ENCODE data around the gene TRAP1. TPM values are rescaled to one million over a fixed set of nuclear protein-coding genes. Genes with fewer than 3 reads are reported as not detected.

TRAP1 gene
- total RNA-seq, 1 experiment from 2014 or later: 204 TPM

GRCh38 chr16:3734758-3735221 lies 17.5 kb upstream of the TRAP1 start:
- intact Hi-C loops (cut with micrococcal nuclease; ENCODE audit: unreplicated experiment): no loop called here
- Histone ChIP-seq H3F3A (ENCODE audit: insufficient read depth, low read depth) (no peaks in the 10 kb centered on the region; the same call in 1 of the 2 replicates), H4K20me1 (ENCODE audit: insufficient read depth) (no peaks in the 10 kb centered on the region; the same call in 1 of the 2 replicates), H3K36me3 (ENCODE audit: low read depth) (peaks cover 12% of the 10 kb centered on the region; the same call in 1 of the 2 replicates), H3K27me3 (ENCODE audit: insufficient read depth, low read depth) (no peaks in the 10 kb centered on the region), H3K4me2 (no peak overlapping the region), H3K4me3 (no peak overlapping the region), H2AFZ (no peak overlapping the region), H3K4me1 (replicated peaks; ENCODE audit: insufficient read depth) (no peaks in the 10 kb centered on the region), H3K9me2 (ENCODE audit: insufficient read depth) (no peaks in the 10 kb centered on the region), H3K27ac (no peak overlapping the region), H3K9me3 (ENCODE audit: insufficient read depth, low read depth) (no peaks in the 10 kb centered on the region), H3K79me2 (ENCODE audit: low read depth) (no peaks in the 10 kb centered on the region)
- DNase-seq: no peak
- TF ChIP-seq CTCF (conservative IDR thresholded peaks at IDR 0.05) (no peak), EZH2 (IDR thresholded peaks at IDR 0.05; ENCODE audit: low read depth) (no peak)
- CTCF ChIA-PET: interaction anchor here (0.5 kb wide), 1 partner anchor 813 kb away, joined by 3 read pairs; no protein-coding TSS in a partner anchor
- BruUV-seq (replicated peaks): no TSS peak
- POLR2A ChIA-PET (ENCODE audit: unreplicated experiment): no interaction called here

GRCh38 chr16:3734084-3734757 lies 16.9 kb upstream of the TRAP1 start:
- H3K27ac ChIP-seq: no peak overlapping the region
- no TSS peak for BruUV-seq (replicated peaks)
- intact Hi-C loops (cut with micrococcal nuclease; ENCODE audit: unreplicated experiment): no loop called here
- H2AFZ ChIP-seq: no peak overlapping the region
- no peaks in the 10 kb centered on the region for H3K27me3 ChIP-seq (ENCODE audit: insufficient read depth, low read depth)
- no peak overlapping the region for H3K4me3 ChIP-seq
- H3K4me1 ChIP-seq (replicated peaks; ENCODE audit: insufficient read depth): no peaks in the 10 kb centered on the region
- H4K20me1 ChIP-seq (ENCODE audit: insufficient read depth): no peaks in the 10 kb centered on the region; the same call in 1 of the 2 replicates
- ChIA-PET CTCF (interaction anchor here (0.5 kb wide), 1 partner anchor 814 kb away, joined by 3 read pairs; no protein-coding TSS in a partner anchor), POLR2A (ENCODE audit: unreplicated experiment) (no interaction called here)
- peaks cover 12% of the 10 kb centered on the region; the same call in 1 of the 2 replicates for H3K36me3 ChIP-seq (ENCODE audit: low read depth)
- no peak overlapping the region for H3K4me2 ChIP-seq
- no peaks in the 10 kb centered on the region for H3K9me2 ChIP-seq (ENCODE audit: insufficient read depth)
- DNase-seq: no peak
- H3K79me2 ChIP-seq (ENCODE audit: low read depth): no peaks in the 10 kb centered on the region
- TF ChIP-seq EZH2 (IDR thresholded peaks at IDR 0.05; ENCODE audit: low read depth): no peak
- no peak for TF ChIP-seq CTCF (conservative IDR thresholded peaks at IDR 0.05)
- H3K9me3 ChIP-seq (ENCODE audit: insufficient read depth, low read depth): no peaks in the 10 kb centered on the region
- no peaks in the 10 kb centered on the region; the same call in 1 of the 2 replicates for H3F3A ChIP-seq (ENCODE audit: insufficient read depth, low read depth)

DNA sequence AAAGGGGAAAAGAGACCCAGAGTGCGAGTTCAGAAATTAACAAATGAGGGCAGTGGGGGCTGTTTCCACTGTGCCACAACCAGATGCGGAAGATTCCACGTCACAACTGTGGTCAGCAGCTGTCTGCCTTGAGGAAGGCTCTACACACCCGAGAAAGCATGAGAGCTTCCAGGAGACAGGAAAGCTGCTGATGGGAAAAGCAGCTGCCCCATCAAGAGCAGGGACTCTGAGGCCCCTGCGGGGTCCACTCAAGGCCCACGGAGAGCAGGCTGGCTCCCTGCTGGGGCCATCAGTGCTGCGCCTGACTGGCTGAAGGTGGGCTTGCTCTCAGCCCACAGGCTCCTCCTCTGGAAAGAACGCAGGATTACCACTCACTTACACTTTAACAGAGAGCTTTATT lies 14.8 kb upstream of the TRAP1 start:
- no peak for DNase-seq
- no peak overlapping the region for H2AFZ ChIP-seq
- no peak overlapping the region for H3K4me3 ChIP-seq
- no peaks in the 10 kb centered on the region for H3K79me2 ChIP-seq (ENCODE audit: low read depth)
- H3K9me3 ChIP-seq (ENCODE audit: insufficient read depth, low read depth): no peaks in the 10 kb centered on the region
- H3K9me2 ChIP-seq (ENCODE audit: insufficient read depth): no peaks in the 10 kb centered on the region
- CTCF ChIA-PET: no interaction called here
- POLR2A ChIA-PET (ENCODE audit: unreplicated experiment): no interaction called here
- no peaks in the 10 kb centered on the region for H3K27me3 ChIP-seq (ENCODE audit: insufficient read depth, low read depth)
- no peaks in the 10 kb centered on the region for H3K4me1 ChIP-seq (replicated peaks; ENCODE audit: insufficient read depth)
- no peak overlapping the region for H3K4me2 ChIP-seq
- TF ChIP-seq EZH2 (IDR thresholded peaks at IDR 0.05; ENCODE audit: low read depth) (no peak), CTCF (conservative IDR thresholded peaks at IDR 0.05) (no peak)
- H3F3A ChIP-seq (ENCODE audit: insufficient read depth, low read depth): 0 out of 2 replicates have a peak, but pooled peaks cover 4% of the 10 kb centered on the region
- 0 out of 2 replicates have a peak, but pooled peaks cover 3% of the 10 kb centered on the region for H3K36me3 ChIP-seq (ENCODE audit: low read depth)
- no peak overlapping the region for H3K27ac ChIP-seq
- intact Hi-C loops (cut with micrococcal nuclease; ENCODE audit: unreplicated experiment): no loop called here
- H4K20me1 ChIP-seq (ENCODE audit: insufficient read depth): no peaks in the 10 kb centered on the region; the same call in 1 of the 2 replicates
- no TSS peak for BruUV-seq (replicated peaks)

All from PC-9 (cell line).